Brain microvascular endothelial cell (primary cell): Measurements from ENCODE around the gene ELP2.
A peak's percentile ranks its signal among the peaks of the same experiment; 100 is the strongest.

ENCODE experiments used
- DNase-seq: peaks from one replicate; pipeline ENCODE4 v3.0.0-alpha.2; 2020
- H3K27ac ChIP-seq: fragments of 250-450 bp; sonication (Bioruptor Pico); 2 replicates; pipeline ENCODE4 v1.5.1; 2020; ENCODE audit warnings: mild to moderate bottlenecking, moderate library complexity
- H3K27me3 ChIP-seq: fragments of 250-450 bp; sonication (Bioruptor Pico); replicated peaks from 2 replicates; pipeline ENCODE4 v1.5.1; 2020; ENCODE audit warnings: mild to moderate bottlenecking
- H3K36me3 ChIP-seq: fragments of 250-450 bp; sonication (Bioruptor Pico); replicated peaks from 2 replicates; pipeline ENCODE4 v1.5.1; 2020; ENCODE audit warnings: mild to moderate bottlenecking
- H3K4me3 ChIP-seq: 2 replicates; pipeline ENCODE4 v1.5.1; 2011; ENCODE audit warnings: low read depth, mild to moderate bottlenecking, control low read depth, low read length, moderate library complexity
- in situ Hi-C: cut with HindIII; loops from 2 replicates; pipeline ENCODE4 v1.10.0; 2017; ENCODE audit warnings: low sequenced_read_pairs, low pct_ligation_motif_present
- TF ChIP-seq, protein P1 (sequence below): IDR thresholded peaks from 2 replicates; pipeline ENCODE4 v1.5.1; 2011; ENCODE audit warnings: low read depth, mild to moderate bottlenecking, moderate library complexity, low read length, control low read depth, inconsistent platforms; ENCODE audit errors: missing control alignments

ELP2 gene

DNA sequence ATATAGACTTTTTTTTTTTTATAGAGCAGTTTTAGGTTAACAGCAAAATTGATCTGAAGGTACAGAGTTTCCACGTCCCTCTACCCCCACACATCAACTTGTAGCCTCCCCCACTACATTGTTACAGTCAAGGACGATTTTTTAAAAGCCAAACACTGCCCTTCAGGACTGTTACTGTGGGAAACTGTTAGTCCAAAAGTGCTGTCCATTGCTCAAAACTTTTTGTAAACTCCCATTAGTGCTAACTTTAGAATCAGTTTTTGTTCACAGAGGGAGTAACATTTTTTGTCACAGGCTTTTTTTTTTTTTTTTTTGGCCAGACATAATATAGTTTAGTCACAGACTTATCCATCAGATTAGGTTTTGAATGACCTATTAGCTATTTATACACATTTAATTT is 24.1 kb downstream of the ELP2 start:
- no peak overlapping the region for H3K27ac ChIP-seq
- no peak overlapping the region for H3K4me3 ChIP-seq
- TF ChIP-seq, protein P1, sequence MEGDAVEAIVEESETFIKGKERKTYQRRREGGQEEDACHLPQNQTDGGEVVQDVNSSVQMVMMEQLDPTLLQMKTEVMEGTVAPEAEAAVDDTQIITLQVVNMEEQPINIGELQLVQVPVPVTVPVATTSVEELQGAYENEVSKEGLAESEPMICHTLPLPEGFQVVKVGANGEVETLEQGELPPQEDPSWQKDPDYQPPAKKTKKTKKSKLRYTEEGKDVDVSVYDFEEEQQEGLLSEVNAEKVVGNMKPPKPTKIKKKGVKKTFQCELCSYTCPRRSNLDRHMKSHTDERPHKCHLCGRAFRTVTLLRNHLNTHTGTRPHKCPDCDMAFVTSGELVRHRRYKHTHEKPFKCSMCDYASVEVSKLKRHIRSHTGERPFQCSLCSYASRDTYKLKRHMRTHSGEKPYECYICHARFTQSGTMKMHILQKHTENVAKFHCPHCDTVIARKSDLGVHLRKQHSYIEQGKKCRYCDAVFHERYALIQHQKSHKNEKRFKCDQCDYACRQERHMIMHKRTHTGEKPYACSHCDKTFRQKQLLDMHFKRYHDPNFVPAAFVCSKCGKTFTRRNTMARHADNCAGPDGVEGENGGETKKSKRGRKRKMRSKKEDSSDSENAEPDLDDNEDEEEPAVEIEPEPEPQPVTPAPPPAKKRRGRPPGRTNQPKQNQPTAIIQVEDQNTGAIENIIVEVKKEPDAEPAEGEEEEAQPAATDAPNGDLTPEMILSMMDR: no peak
- peaks cover 40% of the 10 kb centered on the region for H3K36me3 ChIP-seq
- no peaks in the 10 kb centered on the region for H3K27me3 ChIP-seq
- DNase-seq: no peak
- in situ Hi-C loops: no loop called here

- no peak for DNase-seq
- Histone ChIP-seq H3K36me3 (peaks cover 51% of the 10 kb centered on the region), H3K4me3 (no peak overlapping the region), H3K27me3 (no peaks in the 10 kb centered on the region), H3K27ac (no peak overlapping the region)
- TF ChIP-seq, protein P1: no peak
- in situ Hi-C loops: no loop called here
These were observed 26.4 kb downstream of the ELP2 start for GRCh38 chr18:36155851-36156757.

DNA sequence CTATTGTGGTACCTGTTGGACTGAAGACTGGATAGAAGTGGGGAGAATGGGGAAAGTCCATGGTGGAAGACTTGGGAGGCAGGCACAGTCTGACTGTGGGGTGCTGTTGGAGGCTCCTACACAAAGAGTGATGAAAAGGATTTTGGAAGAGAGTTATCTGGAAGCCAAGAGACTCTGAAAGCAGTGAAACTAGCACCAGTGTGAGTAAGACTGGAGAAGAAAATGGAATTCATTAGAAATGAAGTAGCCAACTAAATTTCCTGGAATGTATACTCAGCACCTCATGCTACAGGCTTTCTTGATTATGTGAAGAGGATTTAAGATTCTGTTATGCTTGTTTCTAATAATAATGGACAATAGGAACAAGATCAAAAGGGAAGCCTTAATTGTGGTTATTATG is 27.7 kb downstream of the ELP2 start:
- in situ Hi-C loops: no loop called here
- no peak overlapping the region for H3K4me3 ChIP-seq
- H3K27ac ChIP-seq: peak overlapping the region; percentile 78
- no peak for DNase-seq
- TF ChIP-seq, protein P1: no peak
- H3K27me3 ChIP-seq: no peaks in the 10 kb centered on the region
- H3K36me3 ChIP-seq: peaks cover 52% of the 10 kb centered on the region

GRCh38 chr18:36158266-36158867 is 28.7 kb downstream of the ELP2 start:
- H3K36me3 ChIP-seq: peaks cover 45% of the 10 kb centered on the region
- TF ChIP-seq, protein P1: no peak
- H3K27ac ChIP-seq: peak overlapping the region; percentile 78
- DNase-seq: peak; percentile 69
- H3K27me3 ChIP-seq: no peaks in the 10 kb centered on the region
- in situ Hi-C loops: no loop called here
- no peak overlapping the region for H3K4me3 ChIP-seq

DNA sequence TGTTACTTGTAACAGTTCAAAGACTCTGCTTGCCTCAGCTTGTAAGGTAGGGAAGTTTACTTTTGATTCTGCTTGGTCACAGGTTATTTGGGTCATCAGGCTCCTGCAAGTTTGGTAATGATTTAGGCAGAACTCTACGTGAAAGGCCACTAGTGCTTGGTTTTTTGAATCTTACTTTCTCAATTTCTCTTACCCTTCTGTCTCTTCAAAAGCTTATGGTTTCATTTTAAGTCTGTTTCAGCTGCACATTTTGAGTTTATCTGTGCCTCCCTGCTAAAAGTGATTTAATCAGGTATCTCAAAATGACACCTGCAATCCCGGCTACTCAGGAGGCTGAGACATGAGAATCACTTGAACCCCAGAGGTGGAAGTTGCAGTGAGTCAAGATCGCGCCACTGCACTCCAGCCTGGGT is 31.3 kb downstream of the ELP2 start:
- in situ Hi-C loops: no loop called here
- Histone ChIP-seq H3K36me3 (peaks cover 46% of the 10 kb centered on the region), H3K27me3 (no peaks in the 10 kb centered on the region), H3K27ac (no peak overlapping the region), H3K4me3 (no peak overlapping the region)
- TF ChIP-seq, protein P1: no peak
- DNase-seq: no peak
